Hematopoietic multipotent progenitor cell treated with erythropoietin and hydrocortisone succinate and interleukin-3 and kit ligand, for 15 days (in vitro differentiated cells): ENCODE measurements around the gene PCCA.

ENCODE experiments used
- DNase-seq: peaks from one replicate; pipeline ENCODE4 v3.0.0-alpha.2; 2015; ENCODE audit warnings: low spot score

PCCA gene

GRCh38 chr13:100526318-100527000, 437.6 kb downstream of the PCCA start:
- no peak for DNase-seq

- DNase-seq: no peak
These were observed 438.8 kb downstream of the PCCA start for GRCh38 chr13:100527644-100528043.

GRCh38 chr13:100528353-100528752, 439.5 kb downstream of the PCCA start:
- no peak for DNase-seq

- no peak for DNase-seq
These were observed 439.9 kb downstream of the PCCA start for GRCh38 chr13:100528820-100529219.

- no peak for DNase-seq
These were observed 440.9 kb downstream of the PCCA start for GRCh38 chr13:100529666-100530377.

- no peak for DNase-seq
These were observed 441.8 kb downstream of the PCCA start for GRCh38 chr13:100530671-100531213.

- no peak for DNase-seq
These were observed 443.3 kb downstream of the PCCA start for GRCh38 chr13:100532090-100532766.

GRCh38 chr13:100532836-100533435, 444.0 kb downstream of the PCCA start:
- no peak for DNase-seq

- no peak for DNase-seq
These were observed 444.7 kb downstream of the PCCA start for GRCh38 chr13:100533588-100534041.

- no peak for DNase-seq
These were observed 445.4 kb downstream of the PCCA start for GRCh38 chr13:100534147-100534843.

GRCh38 chr13:100534911-100535310, 446.0 kb downstream of the PCCA start:
- no peak for DNase-seq

GRCh38 chr13:100535426-100536135, 446.7 kb downstream of the PCCA start:
- DNase-seq: no peak

GRCh38 chr13:100536643-100537180, 447.8 kb downstream of the PCCA start:
- DNase-seq: no peak

GRCh38 chr13:100537486-100537885, 448.6 kb downstream of the PCCA start:
- no peak for DNase-seq

- no peak for DNase-seq
These were observed 449.1 kb downstream of the PCCA start for GRCh38 chr13:100537951-100538462.

- DNase-seq: no peak
These were observed 451.7 kb downstream of the PCCA start for GRCh38 chr13:100540621-100541020.

- DNase-seq: no peak
These were observed 453.3 kb downstream of the PCCA start for GRCh38 chr13:100541897-100542825.

- no peak for DNase-seq
These were observed 453.9 kb downstream of the PCCA start for GRCh38 chr13:100542826-100543156.

GRCh38 chr13:100543872-100544602, 455.1 kb downstream of the PCCA start:
- no peak for DNase-seq
